GM18505 (cell line): Measurements from ENCODE around the gene CRYBG1.

Experiments
- ATAC-seq: cut with Tn5 transposase; IDR thresholded peaks from one replicate; pipeline ENCODE4 v1.9.1; 2021; ENCODE audit not compliant: unreplicated experiment
- POLR2A ChIP-seq: IDR thresholded peaks from 4 replicates; pipeline ENCODE4 v1.6.1; 2011; ENCODE audit warnings: borderline replicate concordance; ENCODE audit not compliant: insufficient read depth, insufficient read length; ENCODE audit errors: extremely low read depth

CRYBG1 gene

GRCh38 chr6:106446983-106447382, 86.5 kb downstream of the CRYBG1 start:
- TF ChIP-seq POLR2A: no peak
- no peak for ATAC-seq

- ATAC-seq: no peak
These were observed 87.5 kb downstream of the CRYBG1 start for GRCh38 chr6:106448000-106448426.

GRCh38 chr6:106450653-106451052, 90.1 kb downstream of the CRYBG1 start:
- no peak for ATAC-seq
- TF ChIP-seq POLR2A: no peak

More at GRCh38 chr6:106448000-106448426, 87.5 kb downstream of the CRYBG1 start:
- TF ChIP-seq POLR2A: no peak

- no peak for TF ChIP-seq POLR2A
- ATAC-seq: no peak
These were observed 90.9 kb downstream of the CRYBG1 start for GRCh38 chr6:106451439-106451838.

GRCh38 chr6:106452628-106453027, 92.1 kb downstream of the CRYBG1 start:
- ATAC-seq: no peak
- no peak for TF ChIP-seq POLR2A

- TF ChIP-seq POLR2A: no peak
- ATAC-seq: no peak
These were observed 93.3 kb downstream of the CRYBG1 start for GRCh38 chr6:106453756-106454367.

GRCh38 chr6:106456756-106457155, 96.2 kb downstream of the CRYBG1 start:
- ATAC-seq: no peak
- TF ChIP-seq POLR2A: no peak

- ATAC-seq: no peak
- no peak for TF ChIP-seq POLR2A
These were observed 97.8 kb downstream of the CRYBG1 start for GRCh38 chr6:106458021-106458986.

- no peak for TF ChIP-seq POLR2A
- no peak for ATAC-seq
These were observed 100.0 kb downstream of the CRYBG1 start for GRCh38 chr6:106460481-106460880.

- no peak for ATAC-seq
- no peak for TF ChIP-seq POLR2A
These were observed 100.6 kb downstream of the CRYBG1 start for GRCh38 chr6:106461084-106461483.

GRCh38 chr6:106462923-106463557, 102.5 kb downstream of the CRYBG1 start:
- ATAC-seq: no peak

GRCh38 chr6:106466211-106466610, 105.7 kb downstream of the CRYBG1 start:
- ATAC-seq: no peak
- TF ChIP-seq POLR2A: no peak

More at GRCh38 chr6:106462923-106463557, 102.5 kb downstream of the CRYBG1 start:
- TF ChIP-seq POLR2A: no peak

- TF ChIP-seq POLR2A: no peak
- ATAC-seq: no peak
These were observed 108.4 kb downstream of the CRYBG1 start for GRCh38 chr6:106468935-106469334.
